ENCODE results near the gene HOXB7.
A peak's percentile ranks its signal among the peaks of the same experiment; 100 is the strongest.

GRCh38 chr17:48642059-48642842, 31.4 kb upstream of the HOXB7 start:
- peak; percentile 12 to 18 for TF ChIP-seq POLR2A (IDR thresholded peaks at IDR 0.05)
- TF ChIP-seq CTCF (IDR thresholded peaks at IDR 0.05), result peak in 3 of 6 experiments; percentile 16 to 23 (median 18)

All from Peyer's patch (tissue), 4 donors.